K562 (cell line): ENCODE data around the gene NUP62. TPM values are rescaled to one million over a fixed set of nuclear protein-coding genes. Genes with fewer than 3 reads are reported as not detected.

ENCODE experiments used
- ATF7 ChIP-seq: fragments of 450-650 bp; IDR thresholded peaks from 2 replicates; pipeline ENCODE4 v1.7.1; 2014; ENCODE audit warnings: mild to moderate bottlenecking, moderate library complexity
- CBX3 ChIP-seq, 2 experiments: IDR thresholded peaks; 1 replicate in 1 of 2; 2 replicates in 1 of 2; pipeline ENCODE4 v1.6.1; 2012; ENCODE audit warnings: inconsistent platforms in 2 of 2, low read length in 2 of 2, borderline replicate concordance in 1 of 2, control low read depth in 1 of 2
- CHD7 ChIP-seq: fragments of 200-600 bp; sonication (generic); IDR thresholded peaks from one replicate; pipeline ENCODE4 v1.6.1; 2012; ENCODE audit warnings: mild to moderate bottlenecking, low read depth, low read length, inconsistent platforms
- FOXA3 ChIP-seq, 2 experiments: fragments of 450-650 bp in 1 of 2; sonication (generic) in 1 of 2; formaldehyde crosslinking; IDR thresholded peaks in 1 of 2; conservative IDR thresholded peaks in 1 of 2; 2 replicates each; pipeline versions ENCODE4 v1.4.0 to v1.8.0; 2020 to 2022; ENCODE audit warnings: mild to moderate bottlenecking in 2 of 2, missing genetic modification reagents in 1 of 2
- HEY1 ChIP-seq: fragments of 250-450 bp; sonication (Bioruptor Pico); IDR thresholded peaks from 2 replicates; pipeline ENCODE4 v1.5.0; 2020; ENCODE audit warnings: mild to moderate bottlenecking, moderate library complexity, borderline replicate concordance
- IFI16 ChIP-seq: fragments of 250-450 bp; sonication (Bioruptor Pico); IDR thresholded peaks from 2 replicates; pipeline ENCODE4 v2.1.2; 2022; ENCODE audit warnings: mild to moderate bottlenecking, inconsistent platforms
- KAT2B ChIP-seq: IDR thresholded peaks from one replicate; pipeline ENCODE4 v1.6.1; 2012; ENCODE audit warnings: low read depth, mild to moderate bottlenecking, control low read depth, inconsistent platforms, low read length, moderate library complexity
- MAX ChIP-seq: sonication (generic); formaldehyde crosslinking; IDR thresholded peaks from 2 replicates; pipeline ENCODE4 v1.9.0; 2022; ENCODE audit warnings: mild to moderate bottlenecking, missing genetic modification reagents
- MXI1 ChIP-seq: IDR thresholded peaks from 2 replicates; pipeline ENCODE4 v1.6.1; 2011; ENCODE audit warnings: low read depth, mild to moderate bottlenecking, improper control_type of control experiment, low read length
- NEUROD1 ChIP-seq: fragments of 150-350 bp; IDR thresholded peaks from 2 replicates; pipeline ENCODE4 v1.6.1; 2014; ENCODE audit warnings: borderline replicate concordance, low read length, low read depth; ENCODE audit not compliant: partially characterized antibody
- RBFOX2 ChIP-seq: fragments of 200-400 bp; formaldehyde crosslinking; IDR thresholded peaks from 2 replicates; pipeline ENCODE4 v1.6.1; 2017; ENCODE audit warnings: low read depth, mild to moderate bottlenecking, low read length, moderate library complexity
- TBL1XR1 ChIP-seq, 2 experiments: IDR thresholded peaks; 2 replicates each; pipeline ENCODE4 v1.6.1; 2012; ENCODE audit warnings: improper control_type of control experiment in 2 of 2, low read length in 2 of 2, mild to moderate bottlenecking in 1 of 2
- ZKSCAN1 ChIP-seq: fragments of 150-350 bp; IDR thresholded peaks from 2 replicates; pipeline ENCODE4 v1.6.1; 2016; ENCODE audit warnings: low read depth, low read length
- ZNF133 ChIP-seq: fragments of 250-450 bp; sonication (Bioruptor Pico); IDR thresholded peaks from 2 replicates; pipeline ENCODE4 v1.4.0; 2020; ENCODE audit warnings: mild to moderate bottlenecking
- polyA plus RNA-seq, 8 experiments: library from polyadenylated mRNA; depleted of rRNA in 4 of 8; stranded (reverse) in 5 of 8; unstranded in 3 of 8; fragments of >200 nt; fragmentation: Nextera tagmentation in 2 of 8; fragmentation: Illumina TruSeq in 1 of 8; extraction: Ambion mirVana in 2 of 8; extraction: Trizol in 1 of 8; gene quantifications; 2 replicates each; pipeline versions ENCODE4 v1.2.1 to v1.2.3, GENCODE V29; 2011 to 2014; ENCODE audit warnings: inconsistent platforms in 1 of 8, missing spikeins in 1 of 8
- total RNA-seq, 7 experiments: library from RNA; depleted of rRNA in 6 of 7; stranded (reverse); fragments of >200 nt in 6 of 7; fragmentation: Illumina TruSeq in 2 of 7; extraction: Trizol in 2 of 7; gene quantifications; 2 replicates each; pipeline versions ENCODE4 v1.2.1 to v1.2.3, GENCODE V29; 2011 to 2021; ENCODE audit warnings: low replicate concordance in 1 of 7

NUP62 gene
- total and polyA plus RNA-seq, 9 of the 15 experiments (the other 6 are each of a cell fraction or from before 2014, with no cell fraction given): 16.9 to 109 (median 66.0) TPM

- TF ChIP-seq CHD7: no peak
- no peak for TF ChIP-seq ZNF133 (CRISPR knock-in tag)
- TF ChIP-seq RBFOX2: peak; percentile 86
- peak; percentile 18 for TF ChIP-seq NEUROD1
- TF ChIP-seq IFI16 (CRISPR knock-in tag): no peak
- peak; percentile 90 for TF ChIP-seq MAX (CRISPR knock-in tag)
- peak; percentile 73 for TF ChIP-seq MXI1
- peak in 1 of 2 experiments; percentile 10; a peak in 1 of 4 replicates for TF ChIP-seq TBL1XR1 (IDR thresholded peaks at IDR 0.05; ENCODE audit: low read length in 2 of 2)
- no peak; the same call in 1 of the 2 replicates for TF ChIP-seq HEY1 (CRISPR knock-in tag)
- peak in 1 of 2 experiments; percentile 38; a peak in 1 of 3 replicates for TF ChIP-seq CBX3 (IDR thresholded peaks at IDR 0.05; ENCODE audit: borderline replicate concordance in 1 of 2, low read length in 2 of 2)
- no peak for TF ChIP-seq ZKSCAN1
- peak; percentile 100 for TF ChIP-seq ATF7
- TF ChIP-seq FOXA3 (CRISPR knock-in tag; conservative IDR thresholded peaks at IDR 0.05 in 1 of 2, IDR thresholded peaks at IDR 0.05 in 1 of 2): peak in 1 of 2 experiments; percentile 96; a peak in 3 of 4 replicates
- no peak for TF ChIP-seq KAT2B
Measured at GRCh38 chr19:49877020-49877878, 52.1 kb downstream of the NUP62 start, which contains the start of the genes AKT1S1 and TBC1D17 (continued).
